ENCODE measurements around the gene GSTM2. TPM values are rescaled to one million over a fixed set of nuclear protein-coding genes. Genes with fewer than 3 reads are reported as not detected.

The GSTM2 gene
- total and polyA plus RNA-seq, 4 donors: 7.7 to 106 (median 39.6) TPM

DNA sequence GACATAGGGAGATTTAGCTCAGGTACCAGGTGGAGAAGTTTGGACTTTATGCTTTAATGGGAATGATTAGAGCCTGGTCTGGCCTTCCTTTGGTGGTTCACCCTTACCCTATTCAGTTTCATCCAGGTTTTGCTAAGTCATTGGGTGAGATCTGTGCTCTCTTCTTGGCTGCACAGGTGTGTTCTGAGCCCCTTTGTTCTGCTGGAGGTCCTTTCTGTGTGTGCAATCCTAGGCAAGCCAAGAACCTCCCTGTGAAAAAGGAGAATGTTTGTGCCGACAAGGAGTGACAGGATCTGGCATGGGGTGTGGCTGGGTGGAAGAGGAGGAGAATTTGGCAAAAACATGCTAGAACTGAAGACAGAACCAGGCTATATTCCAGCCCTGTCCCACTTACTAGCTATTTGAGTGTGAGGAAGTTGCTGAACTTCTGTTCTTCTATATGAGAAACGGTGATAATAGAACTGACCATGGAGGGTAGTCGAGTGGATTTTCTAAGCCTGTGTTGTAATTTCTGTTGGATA, 48.8 kb downstream of the GSTM2 start:
- TF ChIP-seq, protein P1, sequence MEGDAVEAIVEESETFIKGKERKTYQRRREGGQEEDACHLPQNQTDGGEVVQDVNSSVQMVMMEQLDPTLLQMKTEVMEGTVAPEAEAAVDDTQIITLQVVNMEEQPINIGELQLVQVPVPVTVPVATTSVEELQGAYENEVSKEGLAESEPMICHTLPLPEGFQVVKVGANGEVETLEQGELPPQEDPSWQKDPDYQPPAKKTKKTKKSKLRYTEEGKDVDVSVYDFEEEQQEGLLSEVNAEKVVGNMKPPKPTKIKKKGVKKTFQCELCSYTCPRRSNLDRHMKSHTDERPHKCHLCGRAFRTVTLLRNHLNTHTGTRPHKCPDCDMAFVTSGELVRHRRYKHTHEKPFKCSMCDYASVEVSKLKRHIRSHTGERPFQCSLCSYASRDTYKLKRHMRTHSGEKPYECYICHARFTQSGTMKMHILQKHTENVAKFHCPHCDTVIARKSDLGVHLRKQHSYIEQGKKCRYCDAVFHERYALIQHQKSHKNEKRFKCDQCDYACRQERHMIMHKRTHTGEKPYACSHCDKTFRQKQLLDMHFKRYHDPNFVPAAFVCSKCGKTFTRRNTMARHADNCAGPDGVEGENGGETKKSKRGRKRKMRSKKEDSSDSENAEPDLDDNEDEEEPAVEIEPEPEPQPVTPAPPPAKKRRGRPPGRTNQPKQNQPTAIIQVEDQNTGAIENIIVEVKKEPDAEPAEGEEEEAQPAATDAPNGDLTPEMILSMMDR (IDR thresholded peaks at IDR 0.05; ENCODE audit: control extremely low read depth, extremely low read depth): no peak
- DNase-seq: no peak
- Histone ChIP-seq H3K36me3 (ENCODE audit: control insufficient read depth in 4 of 4, insufficient read depth in 4 of 4, low read length in 4 of 4) (peaks cover 0 to 2% (median 0%) of the 10 kb centered on the region in 4 donors), H3K27ac (ENCODE audit: low read depth in 1 of 2, low read length in 1 of 2) (no peak overlapping the region), H3K4me3 (no peak overlapping the region), H3K9me3 (ENCODE audit: control insufficient read depth in 4 of 4, insufficient read depth in 3 of 4, low read length in 3 of 4) (no peaks in the 10 kb centered on the region), H3K9ac (ENCODE audit: insufficient read depth in 1 of 2, low read length in 2 of 2) (no peak overlapping the region), H3K27me3 (ENCODE audit: control insufficient read depth in 3 of 3, insufficient read depth in 3 of 3, low read length in 2 of 3) (no peaks in the 10 kb centered on the region), H3K4me1 (ENCODE audit: control insufficient read depth in 5 of 5, insufficient read depth in 5 of 5, low read length in 5 of 5) (peaks cover 0 to 3% (median 0%) of the 10 kb centered on the region in 5 donors)
- WGBS, 2 donors: 57 to 71% methylated on average over 3 of the region's 3 CpGs
- ATAC-seq (ENCODE audit: insufficient read depth, low FRiP score): no peak

- Histone ChIP-seq H3K27me3 (ENCODE audit: control insufficient read depth in 3 of 3, insufficient read depth in 3 of 3, low read length in 2 of 3) (no peaks in the 10 kb centered on the region), H3K9me3 (ENCODE audit: control insufficient read depth in 4 of 4, insufficient read depth in 3 of 4, low read length in 3 of 4) (no peaks in the 10 kb centered on the region), H3K9ac (ENCODE audit: insufficient read depth in 1 of 2, low read length in 2 of 2) (no peak overlapping the region), H3K27ac (ENCODE audit: low read depth in 1 of 2, low read length in 1 of 2) (no peak overlapping the region), H3K4me3 (no peak overlapping the region), H3K4me1 (ENCODE audit: control insufficient read depth in 5 of 5, insufficient read depth in 5 of 5, low read length in 5 of 5) (peaks cover 0 to 3% (median 0%) of the 10 kb centered on the region in 5 donors), H3K36me3 (ENCODE audit: control insufficient read depth in 4 of 4, insufficient read depth in 4 of 4, low read length in 4 of 4) (peaks cover 0 to 2% (median 0%) of the 10 kb centered on the region in 4 donors)
- no peak for ATAC-seq (ENCODE audit: insufficient read depth, low FRiP score)
- 86 to 94% methylated on average over 5 of the region's 5 CpGs for WGBS, 2 donors
- TF ChIP-seq, protein P1 (IDR thresholded peaks at IDR 0.05; ENCODE audit: control extremely low read depth, extremely low read depth): no peak
- no peak for DNase-seq
These were observed 49.9 kb downstream of the GSTM2 start for GRCh38 chr1:109717729-109718128.

- Histone ChIP-seq H3K9me3 (ENCODE audit: control insufficient read depth in 4 of 4, insufficient read depth in 3 of 4, low read length in 3 of 4) (no peaks in the 10 kb centered on the region), H3K36me3 (ENCODE audit: control insufficient read depth in 4 of 4, insufficient read depth in 4 of 4, low read length in 4 of 4) (peaks cover 0 to 2% (median 0%) of the 10 kb centered on the region in 4 donors), H3K27ac (ENCODE audit: low read depth in 1 of 2, low read length in 1 of 2) (no peak overlapping the region), H3K27me3 (ENCODE audit: control insufficient read depth in 3 of 3, insufficient read depth in 3 of 3, low read length in 2 of 3) (no peaks in the 10 kb centered on the region), H3K4me1 (ENCODE audit: control insufficient read depth in 5 of 5, insufficient read depth in 5 of 5, low read length in 5 of 5) (peaks cover 0 to 3% (median 0%) of the 10 kb centered on the region in 5 donors), H3K4me3 (no peak overlapping the region), H3K9ac (ENCODE audit: insufficient read depth in 1 of 2, low read length in 2 of 2) (no peak overlapping the region)
- DNase-seq: no peak
- ATAC-seq (ENCODE audit: insufficient read depth, low FRiP score): no peak
- WGBS, 2 donors: 88 to 94% methylated on average over 2 of the region's 2 CpGs
- TF ChIP-seq, protein P1 (IDR thresholded peaks at IDR 0.05; ENCODE audit: control extremely low read depth, extremely low read depth): no peak
These were observed 50.6 kb downstream of the GSTM2 start for GRCh38 chr1:109718495-109718894.
